ENCODE measurements around the gene HNF1B.

The HNF1B gene

DNA sequence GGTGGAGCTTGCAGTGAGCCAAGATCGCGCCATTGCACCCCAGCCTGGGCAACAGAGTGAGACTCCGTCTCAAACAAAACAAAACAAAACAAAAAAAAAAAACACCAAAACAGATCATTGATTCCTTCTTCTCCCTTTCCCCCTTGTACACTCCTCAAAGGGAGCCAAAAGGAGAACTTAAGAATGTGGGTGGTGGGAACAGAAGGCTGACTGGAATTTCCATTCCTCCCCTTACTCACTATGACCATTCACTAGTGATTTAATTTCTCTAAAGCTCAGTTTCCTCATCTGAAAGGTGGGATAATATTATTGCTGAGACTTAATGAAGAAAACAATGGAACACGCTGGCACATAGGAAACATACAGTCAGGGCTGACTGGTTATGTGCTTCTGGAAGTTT, 17.1 kb upstream of the HNF1B start:
- no peak overlapping the region for H3K4me3 ChIP-seq (ENCODE audit: low read depth, low read length, poor library complexity, severe bottlenecking)
- H4K20me1 ChIP-seq (ENCODE audit: insufficient read depth, low read length): no peaks in the 10 kb centered on the region
- no peak overlapping the region for H3K4me2 ChIP-seq (ENCODE audit: low read length)
- no peak overlapping the region for H2AFZ ChIP-seq (ENCODE audit: low read length)
- H3K27ac ChIP-seq (ENCODE audit: low read depth, low read length, poor library complexity, severe bottlenecking): no peak overlapping the region
- no peaks in the 10 kb centered on the region for H3K79me2 ChIP-seq (ENCODE audit: insufficient read depth, low read length)
- H3K36me3 ChIP-seq (ENCODE audit: insufficient read depth, low read length): no peaks in the 10 kb centered on the region
- no peaks in the 10 kb centered on the region for H3K9me2 ChIP-seq (ENCODE audit: low read depth, low read length)
- no peaks in the 10 kb centered on the region for H3K4me1 ChIP-seq (ENCODE audit: insufficient read depth, low read length, severe bottlenecking)
- TF ChIP-seq, protein P1, sequence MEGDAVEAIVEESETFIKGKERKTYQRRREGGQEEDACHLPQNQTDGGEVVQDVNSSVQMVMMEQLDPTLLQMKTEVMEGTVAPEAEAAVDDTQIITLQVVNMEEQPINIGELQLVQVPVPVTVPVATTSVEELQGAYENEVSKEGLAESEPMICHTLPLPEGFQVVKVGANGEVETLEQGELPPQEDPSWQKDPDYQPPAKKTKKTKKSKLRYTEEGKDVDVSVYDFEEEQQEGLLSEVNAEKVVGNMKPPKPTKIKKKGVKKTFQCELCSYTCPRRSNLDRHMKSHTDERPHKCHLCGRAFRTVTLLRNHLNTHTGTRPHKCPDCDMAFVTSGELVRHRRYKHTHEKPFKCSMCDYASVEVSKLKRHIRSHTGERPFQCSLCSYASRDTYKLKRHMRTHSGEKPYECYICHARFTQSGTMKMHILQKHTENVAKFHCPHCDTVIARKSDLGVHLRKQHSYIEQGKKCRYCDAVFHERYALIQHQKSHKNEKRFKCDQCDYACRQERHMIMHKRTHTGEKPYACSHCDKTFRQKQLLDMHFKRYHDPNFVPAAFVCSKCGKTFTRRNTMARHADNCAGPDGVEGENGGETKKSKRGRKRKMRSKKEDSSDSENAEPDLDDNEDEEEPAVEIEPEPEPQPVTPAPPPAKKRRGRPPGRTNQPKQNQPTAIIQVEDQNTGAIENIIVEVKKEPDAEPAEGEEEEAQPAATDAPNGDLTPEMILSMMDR (IDR thresholded peaks at IDR 0.05; ENCODE audit: low read length): no peak
- TF ChIP-seq EZH2 (IDR thresholded peaks at IDR 0.05; ENCODE audit: borderline replicate concordance, low read length): no peak
- no peaks in the 10 kb centered on the region; the same call in 1 of the 2 replicates for H3K27me3 ChIP-seq (ENCODE audit: insufficient read depth, low read length)
- H3K9me3 ChIP-seq (ENCODE audit: low read length): no peaks in the 10 kb centered on the region
- H3F3A ChIP-seq (ENCODE audit: insufficient read depth, low read length): no peaks in the 10 kb centered on the region
- H3K9ac ChIP-seq (ENCODE audit: low read length): no peak overlapping the region

- no peak overlapping the region for H3K9ac ChIP-seq (ENCODE audit: low read length)
These were observed 16.2 kb upstream of the HNF1B start for GRCh38 chr17:37761059-37761458.

GRCh38 chr17:37759014-37759637, 14.3 kb upstream of the HNF1B start:
- Histone ChIP-seq H3K36me3 (ENCODE audit: insufficient read depth, low read length) (no peaks in the 10 kb centered on the region), H4K20me1 (ENCODE audit: insufficient read depth, low read length) (no peaks in the 10 kb centered on the region), H3K4me1 (ENCODE audit: insufficient read depth, low read length, severe bottlenecking) (no peaks in the 10 kb centered on the region), H3K9ac (ENCODE audit: low read length) (no peak overlapping the region), H3K27ac (ENCODE audit: low read depth, low read length, poor library complexity, severe bottlenecking) (no peak overlapping the region), H3K9me2 (ENCODE audit: low read depth, low read length) (no peaks in the 10 kb centered on the region), H3K4me3 (ENCODE audit: low read depth, low read length, poor library complexity, severe bottlenecking) (no peak overlapping the region), H3K4me2 (ENCODE audit: low read length) (no peak overlapping the region), H3K27me3 (ENCODE audit: insufficient read depth, low read length) (no peaks in the 10 kb centered on the region; the same call in 1 of the 2 replicates), H3F3A (ENCODE audit: insufficient read depth, low read length) (no peaks in the 10 kb centered on the region), H3K9me3 (ENCODE audit: low read length) (no peaks in the 10 kb centered on the region), H2AFZ (ENCODE audit: low read length) (no peak overlapping the region), H3K79me2 (ENCODE audit: insufficient read depth, low read length) (no peaks in the 10 kb centered on the region)
- TF ChIP-seq EZH2 (IDR thresholded peaks at IDR 0.05; ENCODE audit: borderline replicate concordance, low read length): no peak

More at GRCh38 chr17:37761059-37761458, 16.2 kb upstream of the HNF1B start:
- H3K36me3 ChIP-seq (ENCODE audit: insufficient read depth, low read length): no peaks in the 10 kb centered on the region
- no peak overlapping the region for H2AFZ ChIP-seq (ENCODE audit: low read length)
- H4K20me1 ChIP-seq (ENCODE audit: insufficient read depth, low read length): no peaks in the 10 kb centered on the region
- H3K27me3 ChIP-seq (ENCODE audit: insufficient read depth, low read length): no peaks in the 10 kb centered on the region; the same call in 1 of the 2 replicates
- H3K9me3 ChIP-seq (ENCODE audit: low read length): no peaks in the 10 kb centered on the region
- H3F3A ChIP-seq (ENCODE audit: insufficient read depth, low read length): no peaks in the 10 kb centered on the region
- no peak for TF ChIP-seq EZH2 (IDR thresholded peaks at IDR 0.05; ENCODE audit: borderline replicate concordance, low read length)
- no peaks in the 10 kb centered on the region for H3K79me2 ChIP-seq (ENCODE audit: insufficient read depth, low read length)
- no peak overlapping the region for H3K4me2 ChIP-seq (ENCODE audit: low read length)
- H3K9me2 ChIP-seq (ENCODE audit: low read depth, low read length): no peaks in the 10 kb centered on the region
- no peak overlapping the region for H3K27ac ChIP-seq (ENCODE audit: low read depth, low read length, poor library complexity, severe bottlenecking)
- no peak overlapping the region for H3K4me3 ChIP-seq (ENCODE audit: low read depth, low read length, poor library complexity, severe bottlenecking)
- no peaks in the 10 kb centered on the region for H3K4me1 ChIP-seq (ENCODE audit: insufficient read depth, low read length, severe bottlenecking)

- no peaks in the 10 kb centered on the region for H3F3A ChIP-seq (ENCODE audit: insufficient read depth, low read length)
- no peaks in the 10 kb centered on the region for H3K36me3 ChIP-seq (ENCODE audit: insufficient read depth, low read length)
- no peak overlapping the region for H3K27ac ChIP-seq (ENCODE audit: low read depth, low read length, poor library complexity, severe bottlenecking)
- no peaks in the 10 kb centered on the region for H3K4me1 ChIP-seq (ENCODE audit: insufficient read depth, low read length, severe bottlenecking)
- H3K4me2 ChIP-seq (ENCODE audit: low read length): no peak overlapping the region
- H3K27me3 ChIP-seq (ENCODE audit: insufficient read depth, low read length): no peaks in the 10 kb centered on the region; the same call in 1 of the 2 replicates
- H3K79me2 ChIP-seq (ENCODE audit: insufficient read depth, low read length): no peaks in the 10 kb centered on the region
- H4K20me1 ChIP-seq (ENCODE audit: insufficient read depth, low read length): no peaks in the 10 kb centered on the region
- TF ChIP-seq, protein P1 (IDR thresholded peaks at IDR 0.05; ENCODE audit: low read length): no peak
- TF ChIP-seq EZH2 (IDR thresholded peaks at IDR 0.05; ENCODE audit: borderline replicate concordance, low read length): no peak
- H3K9me3 ChIP-seq (ENCODE audit: low read length): no peaks in the 10 kb centered on the region
- H3K4me3 ChIP-seq (ENCODE audit: low read depth, low read length, poor library complexity, severe bottlenecking): no peak overlapping the region
- no peak overlapping the region for H3K9ac ChIP-seq (ENCODE audit: low read length)
- H3K9me2 ChIP-seq (ENCODE audit: low read depth, low read length): no peaks in the 10 kb centered on the region
- H2AFZ ChIP-seq (ENCODE audit: low read length): no peak overlapping the region
These were observed 11.2 kb upstream of the HNF1B start for GRCh38 chr17:37756051-37756450.
